ENCODE data around the gene LUM. TPM values are rescaled to one million over a fixed set of nuclear protein-coding genes. Genes with fewer than 3 reads are reported as not detected.

The LUM gene
- total and polyA plus RNA-seq, 2 of the 4 experiments (the other 2 are of a cell fraction): 50.0 to 70.5 TPM

GRCh38 chr12:91139286-91139685 lies 28.0 kb upstream of the LUM start:
- peak overlapping the region; percentile 70 for H4K5ac ChIP-seq (ENCODE audit: low read depth, low read length)
- TF ChIP-seq CTCF (conservative IDR thresholded peaks at IDR 0.05; ENCODE audit: low read depth, low read length) (no peak), MAZ (IDR thresholded peaks at IDR 0.05; ENCODE audit: borderline replicate concordance, low read depth, low read length) (no peak), USF2 (IDR thresholded peaks at IDR 0.05; ENCODE audit: low read depth, low read length) (no peak), ELK1 (IDR thresholded peaks at IDR 0.05; ENCODE audit: borderline replicate concordance, low read depth, low read length) (no peak), BHLHE40 (IDR thresholded peaks at IDR 0.05; ENCODE audit: low read depth, low read length) (no peak), RFX5 (IDR thresholded peaks at IDR 0.05; ENCODE audit: low read depth, low read length) (no peak), POLR2A (IDR thresholded peaks at IDR 0.05; ENCODE audit: low read depth, low read length) (no peak), SMC3 (IDR thresholded peaks at IDR 0.05; ENCODE audit: low read depth, low read length) (no peak), CHD1 (IDR thresholded peaks at IDR 0.05; ENCODE audit: low read depth, low read length) (no peak), RCOR1 (IDR thresholded peaks at IDR 0.05; ENCODE audit: insufficient replicate concordance, low read length) (no peak), MXI1 (IDR thresholded peaks at IDR 0.05; ENCODE audit: borderline replicate concordance, low read depth, low read length) (no peak), MAFK (IDR thresholded peaks at IDR 0.05; ENCODE audit: low read depth, low read length) (no peak), RAD21 (IDR thresholded peaks at IDR 0.05; ENCODE audit: low read length) (no peak), NFE2L2 (IDR thresholded peaks at IDR 0.05; ENCODE audit: low read depth, low read length) (no peak), FOS (IDR thresholded peaks at IDR 0.05; ENCODE audit: low read depth, low read length) (no peak), CEBPB (IDR thresholded peaks at IDR 0.05; ENCODE audit: low read depth, low read length) (no peak)
- DNase-seq: peak; percentile 17
- peak overlapping the region; percentile 38; the same call in 1 of the 2 replicates for H3K9ac ChIP-seq (ENCODE audit: low read depth, low read length)
- peak overlapping the region; percentile 93 for H3K18ac ChIP-seq (ENCODE audit: low read depth, low read length)
- H2BK20ac ChIP-seq (ENCODE audit: low read depth, low read length): peak overlapping the region; percentile 64
- no peak overlapping the region for H3K4me3 ChIP-seq (ENCODE audit: insufficient read depth, low read depth, low read length)
- H2BK5ac ChIP-seq (ENCODE audit: low read depth, low read length, poor library complexity, severe bottlenecking): peak overlapping the region; percentile 74
- no peak overlapping the region for H2AK9ac ChIP-seq (replicated peaks; ENCODE audit: low read depth, low read length, poor library complexity)
- CTCF ChIA-PET: interaction anchor here (0.5 kb wide), 1 partner anchor 958 kb away, joined by 6 read pairs; no protein-coding TSS in a partner anchor
- dilution Hi-C loops (cut with HindIII; ENCODE audit: low sequenced_read_pairs, unreplicated experiment) (no loop called here), intact Hi-C loops (cut with micrococcal nuclease) (no loop called here), in situ Hi-C loops (cut with MboI; ENCODE audit: low sequenced_read_pairs) (no loop called here)
- H4K20me1 ChIP-seq (ENCODE audit: insufficient read depth, low read length): no peaks in the 10 kb centered on the region
- no peak overlapping the region for H2AK5ac ChIP-seq (ENCODE audit: low read depth, low read length)
- peak overlapping the region; percentile 84; the same call in 1 of the 2 replicates for H3K27ac ChIP-seq (ENCODE audit: insufficient read depth, low read length)
- peak overlapping the region; percentile 88 for H2BK120ac ChIP-seq (ENCODE audit: low read depth, low read length)
- peak overlapping the region; percentile 45; the same call in 1 of the 2 replicates for H3K56ac ChIP-seq (ENCODE audit: extremely low read depth, insufficient read depth, low read length)
- no peaks in the 10 kb centered on the region for H3K9me3 ChIP-seq (ENCODE audit: control insufficient read depth, insufficient read depth, low read length)
- peaks cover 0 to 4% of the 10 kb centered on the region in 2 experiments; a peak in 1 of 4 replicates for H3K79me1 ChIP-seq (ENCODE audit: low read depth in 1 of 2, low read length in 2 of 2)
- POLR2A ChIA-PET (ENCODE audit: unreplicated experiment): no interaction called here
- no TSS peak for BruUV-seq (replicated peaks)
- peak overlapping the region; percentile 57 for H3K4me2 ChIP-seq (ENCODE audit: low read depth, low read length)
- no peak for ATAC-seq (ENCODE audit: low read depth)
- peaks cover 8% of the 10 kb centered on the region for H3K9me1 ChIP-seq (ENCODE audit: insufficient read depth, low read length)
- no peak overlapping the region for H2AFZ ChIP-seq (replicated peaks; ENCODE audit: low read length, poor library complexity)
- no CpG with 5 or more reads among the region's 2 CpGs for WGBS, 2 experiments (ENCODE audit: extremely low coverage in 2 of 2, insufficient read length in 1 of 2)
- peak overlapping the region; percentile 33; the same call in 1 of the 2 replicates for H4K91ac ChIP-seq (ENCODE audit: insufficient read depth, low read depth, low read length)
- peak overlapping the region; percentile 53; the same call in 1 of the 2 replicates for H3K14ac ChIP-seq (replicated peaks; ENCODE audit: low read depth, low read length)
- no peaks in the 10 kb centered on the region for H3K27me3 ChIP-seq (ENCODE audit: control insufficient read depth, insufficient read depth, low read length)
- H3K4ac ChIP-seq (ENCODE audit: low read depth, low read length): peak overlapping the region; percentile 38; the same call in 1 of the 2 replicates
- peak overlapping the region; percentile 73; the same call in 1 of the 3 replicates for H2BK15ac ChIP-seq (ENCODE audit: low read depth, low read length)
- peak overlapping the region in 1 of 2 experiments; percentile 50; a peak in 3 of 4 replicates for H4K8ac ChIP-seq (ENCODE audit: low read depth in 2 of 2, low read length in 2 of 2)
- H3K23ac ChIP-seq (ENCODE audit: low read depth, low read length): peak overlapping the region; percentile 21; the same call in 1 of the 2 replicates
- no peaks in the 10 kb centered on the region for H3K36me3 ChIP-seq (ENCODE audit: control insufficient read depth, insufficient read depth, low read length)
- H3K4me1 ChIP-seq (ENCODE audit: control insufficient read depth, insufficient read depth, low read length): peaks cover 16% of the 10 kb centered on the region
